Rectal smooth muscle tissue (tissue), 1 donor: ENCODE data around the gene SIX3.

Experiments used
- H3K27ac ChIP-seq: one replicate; pipeline ENCODE4 v1.7.0; 2013; ENCODE audit warnings: low read depth, low read length, inconsistent platforms
- H3K27me3 ChIP-seq: one replicate; pipeline ENCODE4 v1.7.0; 2013; ENCODE audit warnings: low read length; ENCODE audit not compliant: control insufficient read depth, insufficient read depth
- H3K36me3 ChIP-seq: one replicate; pipeline ENCODE4 v1.7.0; 2013; ENCODE audit warnings: low read length; ENCODE audit not compliant: control insufficient read depth, insufficient read depth
- H3K4me1 ChIP-seq: one replicate; pipeline ENCODE4 v1.7.0; 2013; ENCODE audit warnings: low read length; ENCODE audit not compliant: control insufficient read depth, insufficient read depth
- H3K4me3 ChIP-seq: one replicate; pipeline ENCODE4 v1.7.0; 2013; ENCODE audit warnings: low read length
- H3K9ac ChIP-seq: one replicate; pipeline ENCODE4 v1.7.0; 2013; ENCODE audit warnings: low read length

SIX3 gene

DNA sequence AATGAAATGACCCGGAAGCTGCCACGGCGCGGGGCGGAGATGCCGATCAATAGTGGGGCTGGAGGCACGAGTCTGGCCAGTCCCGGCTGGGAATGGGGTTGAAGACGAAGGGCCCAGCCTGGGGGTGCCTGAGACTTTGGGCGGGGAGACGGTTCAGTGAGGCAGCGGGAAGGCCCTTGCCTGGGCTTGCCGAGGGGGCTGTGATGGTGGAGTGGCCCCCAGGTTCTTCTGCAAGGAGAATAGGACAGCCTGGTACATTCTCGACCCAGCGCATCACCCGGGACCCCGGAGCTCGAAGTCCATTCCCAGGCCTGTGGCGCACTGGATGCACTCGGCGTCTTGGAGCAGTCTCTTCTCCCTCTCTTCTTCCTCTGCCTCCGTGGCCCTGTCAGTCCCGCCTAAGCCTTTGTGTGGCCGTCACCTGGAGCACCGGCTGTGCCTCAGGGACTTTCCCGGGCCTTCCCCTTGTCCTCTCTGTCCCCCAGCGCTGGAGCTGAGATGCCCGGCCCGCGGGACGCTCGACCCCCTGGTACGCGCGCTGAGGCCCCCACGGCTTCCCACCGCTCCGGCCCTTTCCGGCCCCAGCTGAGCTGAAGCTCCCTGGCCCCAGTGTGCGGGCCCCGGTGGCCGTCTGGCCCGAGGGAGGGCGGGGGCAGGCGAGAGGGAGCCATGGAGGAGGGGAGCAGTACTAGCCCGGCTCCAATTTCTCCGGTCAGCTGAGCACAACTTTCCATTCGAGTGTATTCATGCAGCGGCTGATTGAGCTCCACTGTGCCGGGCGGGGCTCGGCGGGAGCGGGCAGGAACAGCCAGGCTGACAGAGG lies 8.0 kb downstream of the SIX3 start:
- Histone ChIP-seq H3K4me3 (no peak overlapping the region), H3K36me3 (no peaks in the 10 kb centered on the region), H3K9ac (no peak overlapping the region), H3K27me3 (peaks cover 31% of the 10 kb centered on the region), H3K27ac (no peak overlapping the region), H3K4me1 (no peaks in the 10 kb centered on the region)

DNA sequence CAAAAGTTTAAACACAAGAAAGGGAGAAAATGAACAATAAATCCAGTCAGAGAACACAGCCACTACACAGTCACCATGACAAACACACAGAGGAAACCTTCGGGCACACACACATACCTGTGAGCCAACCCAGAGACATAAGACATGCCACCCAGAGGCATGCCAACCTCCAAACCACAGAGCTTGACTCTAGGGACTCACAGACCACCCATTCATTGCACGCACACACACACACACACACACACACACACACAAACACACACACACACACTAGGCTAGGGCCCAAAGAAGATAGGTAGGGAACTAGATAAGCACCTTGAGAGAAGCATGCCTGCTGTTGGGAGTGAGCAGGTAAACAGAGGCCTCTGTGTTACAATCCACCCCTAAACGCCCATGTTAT lies 9.1 kb downstream of the SIX3 start:
- H3K36me3 ChIP-seq = no peaks in the 10 kb centered on the region
- no peak overlapping the region for H3K9ac ChIP-seq
- peaks cover 38% of the 10 kb centered on the region for H3K27me3 ChIP-seq
- no peaks in the 10 kb centered on the region for H3K4me1 ChIP-seq
- no peak overlapping the region for H3K4me3 ChIP-seq
- H3K27ac ChIP-seq = no peak overlapping the region

DNA sequence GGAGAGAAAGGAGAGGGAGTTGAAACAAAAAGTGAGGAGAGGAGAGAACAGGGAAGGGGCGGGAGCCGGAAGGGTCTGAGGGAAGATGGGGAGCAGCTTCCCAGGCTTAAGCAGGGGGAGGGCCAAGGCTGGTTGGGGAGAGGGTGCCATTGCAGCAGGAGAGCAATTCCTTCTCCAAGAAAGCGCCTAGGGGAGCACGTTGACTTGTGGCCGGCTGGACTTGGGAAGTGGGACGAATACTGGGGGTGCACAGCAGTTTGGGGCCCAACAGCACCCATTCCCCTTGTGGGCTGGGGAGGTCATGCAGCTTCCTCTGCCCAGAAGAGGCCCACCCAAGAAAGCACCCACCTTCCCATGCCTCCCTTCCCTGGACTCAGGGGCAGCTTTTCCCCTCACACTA lies 9.6 kb downstream of the SIX3 start:
- no peak overlapping the region for H3K9ac ChIP-seq
- peaks cover 42% of the 10 kb centered on the region for H3K27me3 ChIP-seq
- no peak overlapping the region for H3K4me3 ChIP-seq
- no peaks in the 10 kb centered on the region for H3K4me1 ChIP-seq
- no peak overlapping the region for H3K27ac ChIP-seq
- no peaks in the 10 kb centered on the region for H3K36me3 ChIP-seq

DNA sequence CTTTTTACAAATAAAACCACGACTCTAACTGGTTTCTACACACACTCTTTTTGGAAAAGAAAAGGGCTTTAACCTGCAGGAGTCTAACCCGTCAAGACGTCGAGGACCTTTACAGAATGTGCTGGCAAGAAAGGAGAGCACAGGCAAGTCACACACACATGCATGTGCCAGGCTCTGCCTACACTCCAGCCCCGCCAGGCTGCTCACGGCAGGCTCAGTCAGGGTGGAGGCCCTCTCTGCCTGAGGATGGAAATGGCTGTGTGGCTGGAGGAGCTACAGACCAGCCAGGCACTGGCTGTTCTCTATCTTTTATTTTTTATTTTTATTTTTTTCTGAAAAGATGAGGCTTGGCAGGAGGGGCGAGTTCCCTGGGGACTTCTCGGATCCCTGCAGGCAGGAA lies 10.2 kb downstream of the SIX3 start:
- no peak overlapping the region for H3K9ac ChIP-seq
- H3K27me3 ChIP-seq = peaks cover 42% of the 10 kb centered on the region
- no peak overlapping the region for H3K4me3 ChIP-seq
- no peaks in the 10 kb centered on the region for H3K36me3 ChIP-seq
- H3K27ac ChIP-seq = no peak overlapping the region
- H3K4me1 ChIP-seq = no peaks in the 10 kb centered on the region

DNA sequence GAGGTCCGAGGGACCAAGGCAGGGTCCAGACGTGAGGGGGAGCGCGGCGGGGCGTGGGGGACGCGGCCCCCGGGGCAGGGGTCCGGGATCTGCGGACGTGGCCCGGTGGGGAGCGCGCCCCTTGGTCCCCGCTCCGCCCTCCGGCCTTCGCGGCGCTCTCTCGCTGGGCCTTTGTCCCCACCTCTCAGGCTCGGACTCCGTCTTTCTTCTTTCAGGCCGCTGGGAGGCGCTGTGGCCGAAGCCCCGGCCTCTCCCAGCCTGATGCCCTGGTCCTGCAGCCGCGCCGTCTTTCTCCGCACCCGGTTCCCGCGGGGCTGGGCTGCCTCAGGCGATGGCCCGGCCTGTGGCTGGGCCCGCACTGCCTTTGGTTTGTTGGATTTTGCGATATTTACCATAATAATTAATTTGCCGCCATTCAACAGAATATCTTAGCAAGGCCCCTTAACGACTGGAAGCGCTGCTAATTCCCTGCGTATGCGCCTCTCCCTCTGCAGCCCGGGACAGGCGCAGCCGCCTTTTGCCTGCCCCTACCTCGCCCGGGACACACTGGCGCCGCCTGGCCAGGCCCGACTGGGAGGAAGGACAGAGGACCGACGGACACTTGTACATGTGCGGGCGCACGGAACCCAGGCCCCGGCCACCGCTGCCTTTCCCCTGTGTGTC lies 10.8 kb downstream of the SIX3 start:
- peaks cover 39% of the 10 kb centered on the region for H3K27me3 ChIP-seq
- H3K27ac ChIP-seq = no peak overlapping the region
- H3K36me3 ChIP-seq = no peaks in the 10 kb centered on the region
- H3K9ac ChIP-seq = no peak overlapping the region
- H3K4me3 ChIP-seq = peak overlapping the region; percentile 44
- no peaks in the 10 kb centered on the region for H3K4me1 ChIP-seq

DNA sequence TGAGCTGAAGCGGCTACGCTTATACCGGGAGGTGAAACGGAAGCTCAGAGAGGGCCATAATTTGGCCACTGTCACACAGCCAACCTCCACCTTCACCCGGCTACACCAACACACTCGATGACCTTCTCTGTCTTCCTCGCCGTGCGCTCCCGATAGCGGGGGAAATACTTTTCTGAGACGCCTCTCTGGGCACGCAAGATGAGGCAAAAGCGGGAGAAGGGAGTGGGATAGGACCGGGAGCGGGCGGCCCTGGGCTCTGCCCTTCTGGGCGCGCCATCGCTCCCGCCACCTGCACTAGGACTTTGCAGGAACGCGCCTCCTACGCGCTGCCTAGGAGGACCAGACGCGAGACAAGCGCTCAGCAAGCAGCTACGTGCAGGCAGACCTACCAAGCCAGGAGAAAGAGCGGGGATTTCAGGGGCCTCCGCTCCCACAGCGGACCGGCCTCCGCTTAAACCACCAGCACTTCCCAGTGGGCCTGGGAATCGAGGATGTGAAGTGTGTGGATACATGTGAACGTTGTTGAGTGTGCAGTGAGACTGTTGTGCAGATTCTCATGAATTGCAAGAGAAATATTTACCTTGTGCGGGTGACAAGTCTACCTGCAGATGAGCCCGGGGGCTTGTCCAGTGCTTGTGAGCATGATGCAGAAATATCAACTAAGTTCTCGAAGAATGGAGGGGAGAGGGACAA lies 11.4 kb downstream of the SIX3 start:
- Histone ChIP-seq H3K4me1 (no peaks in the 10 kb centered on the region), H3K9ac (no peak overlapping the region), H3K4me3 (peak overlapping the region; percentile 44), H3K27ac (no peak overlapping the region), H3K27me3 (peaks cover 39% of the 10 kb centered on the region), H3K36me3 (no peaks in the 10 kb centered on the region)

DNA sequence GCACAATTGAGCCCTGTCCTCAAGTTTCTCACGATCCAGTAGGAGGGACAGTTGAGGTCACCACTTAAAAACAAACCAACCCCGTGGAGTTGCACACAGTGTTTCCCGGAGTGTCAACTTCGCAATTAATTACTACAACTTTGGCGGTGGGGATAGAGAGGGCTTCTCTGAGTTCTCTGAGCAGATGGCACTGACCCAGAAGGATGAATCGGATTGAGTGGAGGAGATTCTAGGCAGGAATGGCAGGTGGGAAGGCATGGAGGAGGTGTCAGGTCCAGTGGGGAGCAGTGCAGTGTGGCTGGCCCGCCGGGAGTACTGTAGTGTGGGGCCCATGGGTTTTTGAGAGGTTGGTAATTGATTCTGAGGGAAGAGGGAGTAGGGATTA lies 12.0 kb downstream of the SIX3 start:
- no peak overlapping the region for H3K27ac ChIP-seq
- no peaks in the 10 kb centered on the region for H3K36me3 ChIP-seq
- no peak overlapping the region for H3K4me3 ChIP-seq
- peaks cover 39% of the 10 kb centered on the region for H3K27me3 ChIP-seq
- H3K4me1 ChIP-seq = no peaks in the 10 kb centered on the region
- no peak overlapping the region for H3K9ac ChIP-seq

DNA sequence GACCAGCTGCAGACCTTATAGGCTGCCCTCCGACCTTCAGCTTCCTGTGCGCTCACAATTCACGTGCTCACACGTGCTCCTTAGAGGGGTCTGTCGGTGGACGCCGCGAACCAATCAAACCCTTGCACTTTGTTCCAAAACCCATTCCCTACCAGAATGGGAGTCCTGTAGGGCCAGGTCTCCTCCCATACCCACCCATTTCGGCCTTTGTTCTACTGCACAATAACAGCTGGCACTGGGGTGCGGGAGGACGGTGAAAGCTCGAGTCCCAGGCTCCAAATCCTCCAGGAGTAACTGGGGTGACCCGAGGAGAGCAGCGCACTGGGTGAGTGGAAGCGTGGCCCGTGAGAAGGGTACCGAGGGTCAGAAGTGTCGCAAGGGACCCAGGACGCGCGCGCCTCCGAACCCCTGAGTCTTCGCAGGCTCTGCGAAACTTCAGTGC lies 13.0 kb downstream of the SIX3 start:
- Histone ChIP-seq H3K4me1 (no peaks in the 10 kb centered on the region), H3K4me3 (no peak overlapping the region), H3K36me3 (no peaks in the 10 kb centered on the region), H3K27ac (no peak overlapping the region), H3K27me3 (peaks cover 36% of the 10 kb centered on the region), H3K9ac (no peak overlapping the region)

DNA sequence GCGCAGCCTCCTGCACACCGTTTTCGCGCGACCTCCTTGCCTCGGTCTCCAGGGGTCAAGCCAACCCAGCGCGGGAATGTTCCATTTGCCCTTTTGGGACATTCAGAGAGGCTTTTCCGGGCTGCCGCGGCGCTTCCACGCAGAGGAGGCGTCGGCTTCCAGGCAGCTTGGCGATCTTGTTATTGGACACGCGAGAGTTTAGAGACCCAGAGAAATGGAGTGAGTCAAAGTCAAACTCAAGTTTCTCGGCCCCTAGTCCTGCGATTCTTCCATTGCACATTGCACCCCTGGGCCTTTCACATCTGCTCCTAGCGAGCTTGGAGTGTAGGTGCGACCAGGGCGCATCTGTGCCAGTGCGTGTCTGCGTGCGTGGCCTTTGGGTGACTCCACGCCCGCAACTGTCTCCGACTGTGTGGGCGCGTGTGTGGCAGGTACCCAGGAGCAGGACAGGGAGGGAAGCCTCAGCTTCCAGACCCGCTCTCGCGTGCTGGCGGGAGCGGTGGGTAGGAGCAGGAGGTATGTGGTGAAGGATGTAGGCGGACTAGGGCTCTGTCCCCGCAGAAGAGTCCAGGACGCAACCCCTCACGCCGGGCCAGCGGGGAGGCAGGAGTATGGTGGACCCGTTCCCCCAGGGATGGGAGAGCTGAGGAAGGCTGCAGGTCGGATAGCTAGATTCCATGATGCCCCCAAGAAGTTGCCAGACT lies 13.5 kb downstream of the SIX3 start:
- Histone ChIP-seq H3K4me1 (no peaks in the 10 kb centered on the region), H3K36me3 (no peaks in the 10 kb centered on the region), H3K4me3 (peak overlapping the region; percentile 38), H3K27me3 (peaks cover 35% of the 10 kb centered on the region), H3K27ac (no peak overlapping the region), H3K9ac (no peak overlapping the region)

DNA sequence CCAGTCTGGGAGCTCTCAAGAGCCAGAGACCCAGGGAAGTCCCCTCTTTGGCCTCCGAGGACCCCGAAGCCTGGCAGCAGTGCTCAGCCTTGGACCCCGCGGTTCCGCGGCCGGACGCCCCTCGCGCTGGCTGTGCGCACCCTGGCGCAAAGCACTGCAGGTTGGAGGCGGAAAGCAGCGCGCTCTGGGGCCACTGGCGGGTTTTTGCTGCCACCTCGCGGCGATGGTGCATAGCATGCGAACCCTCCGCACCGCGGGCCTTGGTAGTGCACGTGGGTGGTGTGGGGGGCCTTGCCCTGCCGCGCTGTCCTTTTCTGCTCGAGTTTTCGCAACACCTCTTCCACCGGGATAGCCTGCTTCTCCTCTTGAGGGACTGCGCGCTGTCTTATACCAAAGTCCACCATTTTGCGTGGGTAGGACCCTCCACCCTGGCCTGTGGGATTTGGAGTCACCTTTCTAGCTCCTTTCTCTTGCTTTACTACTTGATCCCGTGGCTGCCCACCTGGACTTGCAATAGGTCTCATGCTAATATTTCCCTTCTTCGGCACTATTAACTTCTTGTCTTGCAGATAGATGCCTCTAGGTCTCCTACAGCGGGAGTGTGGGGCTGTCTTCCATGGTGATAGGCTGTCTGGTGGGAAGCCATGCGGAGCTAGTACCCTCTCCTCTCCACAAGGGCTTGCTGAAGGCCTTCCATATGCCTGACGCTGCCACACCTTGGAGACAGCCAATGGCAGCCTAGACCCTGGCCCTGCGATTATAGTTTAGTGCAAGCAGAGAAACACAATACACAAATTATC lies 14.3 kb downstream of the SIX3 start:
- Histone ChIP-seq H3K27me3 (peaks cover 31% of the 10 kb centered on the region), H3K36me3 (no peaks in the 10 kb centered on the region), H3K4me3 (peak overlapping the region; percentile 38), H3K27ac (no peak overlapping the region), H3K4me1 (no peaks in the 10 kb centered on the region), H3K9ac (no peak overlapping the region)

DNA sequence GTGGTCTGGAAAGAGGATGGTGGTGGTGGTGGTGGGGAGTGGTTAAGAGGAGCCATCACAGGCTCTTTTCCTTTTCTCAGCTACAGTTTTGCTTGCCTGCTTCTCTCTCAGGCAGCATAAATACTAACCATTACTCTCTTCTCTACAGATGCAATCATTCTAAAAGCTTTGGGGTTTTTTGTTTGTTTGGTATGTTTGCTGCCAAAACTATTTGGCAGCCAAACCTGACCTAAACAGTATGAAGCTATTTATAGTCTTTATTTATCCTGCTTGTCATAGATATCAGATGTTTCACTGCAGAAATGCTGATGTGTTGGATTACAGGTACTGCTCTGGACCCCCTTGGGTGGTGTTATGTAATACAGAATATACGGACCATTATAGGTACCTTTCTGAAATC lies 15.3 kb downstream of the SIX3 start:
- Histone ChIP-seq H3K4me3 (no peak overlapping the region), H3K27ac (no peak overlapping the region), H3K4me1 (no peaks in the 10 kb centered on the region), H3K36me3 (no peaks in the 10 kb centered on the region), H3K9ac (no peak overlapping the region), H3K27me3 (peaks cover 24% of the 10 kb centered on the region)
